ENCODE results near the gene TSNAXIP1. TPM values are rescaled to one million over a fixed set of nuclear protein-coding genes. Genes with fewer than 3 reads are reported as not detected.

Gene TSNAXIP1
- total RNA-seq, 1 experiment from 2014 or later: 1.2 TPM

- H3K9ac ChIP-seq (ENCODE audit: low read length): peak overlapping the region; percentile 95
- H3K4me2 ChIP-seq (ENCODE audit: low read length): peak overlapping the region; percentile 93
- ChIA-PET POLR2A (no interaction called here), RAD21 (ENCODE audit: low non-redundant PET in 1 of 2, low total read pairs in 2 of 2, uncharacterized antibody in 2 of 2, unreplicated experiment in 2 of 2) (no interaction called here), CTCF (no interaction called here)
- peaks cover 5 to 6% of the 10 kb centered on the region in 2 experiments; a peak in 2 of 4 replicates for H3K36me3 ChIP-seq (ENCODE audit: control insufficient read depth in 1 of 2, insufficient read depth in 2 of 2, low read length in 2 of 2)
- intact Hi-C loops (cut with micrococcal nuclease): loop anchor here (5.0 to 10.0 kb wide), 2 partner anchors 133 to 280 kb away; partner anchors contain the start of gene RIPOR1
- 0 out of 2 replicates have a peak overlapping the region, but pooled peaks have one; percentile 0 for H3K27ac ChIP-seq (ENCODE audit: low read depth, low read length)
- no peaks in the 10 kb centered on the region for H3K27me3 ChIP-seq (ENCODE audit: insufficient read depth, low read length)
- no peak for ATAC-seq
- H3K4me1 ChIP-seq (ENCODE audit: control insufficient read depth in 1 of 2, insufficient read depth in 2 of 2, low read length in 2 of 2): peaks cover 12 to 31% of the 10 kb centered on the region in 2 experiments
- TSS peak; percentile 58 for BruUV-seq (replicated peaks)
- peaks cover 46% of the 10 kb centered on the region for H3K79me2 ChIP-seq (ENCODE audit: insufficient read depth, low read length)
- DNase-seq (ENCODE audit: low read depth, low spot score): no peak
- H3K9me2 ChIP-seq (ENCODE audit: insufficient read depth): no peaks in the 10 kb centered on the region
- no peak for TF ChIP-seq MAX (IDR thresholded peaks at IDR 0.05)
- no peak for TF ChIP-seq REST (IDR thresholded peaks at IDR 0.05; ENCODE audit: low read depth)
- TF ChIP-seq ZNF274 (IDR thresholded peaks at IDR 0.05; ENCODE audit: low read depth, low read length): no peak
- no peak for TF ChIP-seq POLR2A (IDR thresholded peaks at IDR 0.05; ENCODE audit: borderline replicate concordance, extremely low read depth, insufficient read depth, insufficient read length)
- no peak for TF ChIP-seq ZFX (IDR thresholded peaks at IDR 0.05)
- TF ChIP-seq CBX3 (IDR thresholded peaks at IDR 0.05; ENCODE audit: low read depth): no peak
- no peak for TF ChIP-seq POLR2AphosphoS5 (IDR thresholded peaks at IDR 0.05; ENCODE audit: low read depth, low read length)
- TF ChIP-seq YY1 (IDR thresholded peaks at IDR 0.05; ENCODE audit: extremely low read depth, insufficient replicate concordance, low read depth, low read length): no peak
- TF ChIP-seq EZH2 (IDR thresholded peaks at IDR 0.05): no peak
- TF ChIP-seq ELF1 (IDR thresholded peaks at IDR 0.05; ENCODE audit: borderline replicate concordance, low read depth): no peak
- TF ChIP-seq SP1 (IDR thresholded peaks at IDR 0.05; ENCODE audit: low read depth): no peak
- no peak for TF ChIP-seq ZBTB33 (IDR thresholded peaks at IDR 0.05; ENCODE audit: extremely low read depth, insufficient replicate concordance, low read length)
- TF ChIP-seq TCF7L2 (IDR thresholded peaks at IDR 0.05; ENCODE audit: borderline replicate concordance, extremely low read depth, insufficient read depth, insufficient read length): no peak
- no peak for TF ChIP-seq SRF (IDR thresholded peaks at IDR 0.05; ENCODE audit: low read depth)
- no peak for TF ChIP-seq EZH2phosphoT487 (IDR thresholded peaks at IDR 0.05; ENCODE audit: borderline replicate concordance)
- no peak for TF ChIP-seq CEBPB (IDR thresholded peaks at IDR 0.05; ENCODE audit: low read depth)
- no peak for TF ChIP-seq EGR1 (IDR thresholded peaks at IDR 0.05; ENCODE audit: low read depth)
- no peak for TF ChIP-seq SIN3A (IDR thresholded peaks at IDR 0.05; ENCODE audit: low read depth)
- H2AFZ ChIP-seq (ENCODE audit: low read depth, low read length, poor library complexity, severe bottlenecking): no peak overlapping the region
- H3K4me3 ChIP-seq (replicated peaks in 1 of 2; ENCODE audit: low read depth in 1 of 2, low read length in 2 of 2): peak overlapping the region; percentile 98 to 100
- no peaks in the 10 kb centered on the region for H4K20me1 ChIP-seq (ENCODE audit: insufficient read depth)
- no peaks in the 10 kb centered on the region for H3K9me3 ChIP-seq (ENCODE audit: control insufficient read depth in 1 of 2, insufficient read depth in 1 of 2, low read depth in 1 of 2, low read length in 2 of 2)
Observed at GRCh38 chr16:67804853-67805542, 1.7 kb upstream of the TSNAXIP1 start.
